Lung (tissue), 12 donors: Measurements from ENCODE around the gene EHD3. TPM values are rescaled to one million over a fixed set of nuclear protein-coding genes. Genes with fewer than 3 reads are reported as not detected.

Source experiments
- ATAC-seq: fragments of 200-7000 bp; cut with Tn5 transposase; one replicate; pipeline ENCODE4 v1.9.1; 2020; ENCODE audit warnings: moderate number of reproducible peaks; ENCODE audit not compliant: insufficient read depth, low FRiP score
- DNase-seq, 3 donors: peaks; one replicate each; pipeline ENCODE4 v3.0.0-alpha.2; 2013 to 2017
- H3K27ac ChIP-seq, 2 donors: one replicate each; pipeline ENCODE4 v1.5.1; 2013; ENCODE audit warnings: mild to moderate bottlenecking in 2 of 2, moderate library complexity in 2 of 2, control low read depth in 1 of 2, inconsistent platforms in 1 of 2, low read depth in 1 of 2, low read length in 1 of 2
- H3K27me3 ChIP-seq, 3 donors: one replicate each; pipeline ENCODE4 v1.5.1; 2013; ENCODE audit warnings: low read length in 2 of 3; ENCODE audit not compliant: control insufficient read depth in 3 of 3, insufficient read depth in 3 of 3
- H3K36me3 ChIP-seq, 4 donors: one replicate each; pipeline ENCODE4 v1.5.1; 2013; ENCODE audit warnings: low read length in 4 of 4, mild to moderate bottlenecking in 1 of 4, moderate library complexity in 1 of 4; ENCODE audit not compliant: control insufficient read depth in 4 of 4, insufficient read depth in 4 of 4
- H3K4me1 ChIP-seq, 5 donors: one replicate each; pipeline ENCODE4 v1.5.1; 2013; ENCODE audit warnings: low read length in 5 of 5, mild to moderate bottlenecking in 2 of 5, moderate library complexity in 1 of 5; ENCODE audit not compliant: control insufficient read depth in 5 of 5, insufficient read depth in 5 of 5
- H3K4me3 ChIP-seq: one replicate; pipeline ENCODE4 v1.5.1; 2013; ENCODE audit warnings: mild to moderate bottlenecking, control low read depth, moderate library complexity
- H3K9ac ChIP-seq, 2 donors: one replicate each; pipeline ENCODE4 v1.5.1; 2013; ENCODE audit warnings: low read length in 2 of 2, control low read depth in 1 of 2; ENCODE audit not compliant: insufficient read depth in 1 of 2
- H3K9me3 ChIP-seq, 4 donors: one replicate each; pipeline ENCODE4 v1.5.1; 2013; ENCODE audit warnings: low read length in 3 of 4, mild to moderate bottlenecking in 1 of 4, moderate library complexity in 1 of 4; ENCODE audit not compliant: control insufficient read depth in 4 of 4, insufficient read depth in 3 of 4
- WGBS, 2 donors: extraction: QIAGEN DNeasy Blood & Tissue Kit; methylation state at CpG; one replicate each; pipeline ENCODE4 v1.1.7; 2013; 5-methylcytosine and 5-hydroxymethylcytosine counted together
- polyA plus RNA-seq, 2 donors: library from polyadenylated mRNA; stranded (reverse); fragments of 200-250 nt; gene quantifications; one replicate each; pipeline ENCODE4 v1.2.1, GENCODE V29; 2013
- total RNA-seq, 2 donors: library from RNA; depleted of rRNA in 1 of 2; stranded (reverse); fragments of >200 nt in 1 of 2; gene quantifications; one replicate each; pipeline ENCODE4 v1.2.1, GENCODE V29; 2014 to 2021
- TF ChIP-seq, protein P1 (sequence below): IDR thresholded peaks from 2 replicates; pipeline ENCODE4 v1.5.1; 2012; ENCODE audit warnings: mild to moderate bottlenecking; ENCODE audit errors: control extremely low read depth, extremely low read depth
- donor health status: control.
- donor health status: control.
- donor health status: Bipolar disorder and iron deficiency.
- donor health status: healthy.
- donor health status: DM: yes; HTN: yes; CAD: no.

Gene EHD3
- total and polyA plus RNA-seq, 4 donors = 1.5 to 9.5 (median 5.1) TPM

DNA sequence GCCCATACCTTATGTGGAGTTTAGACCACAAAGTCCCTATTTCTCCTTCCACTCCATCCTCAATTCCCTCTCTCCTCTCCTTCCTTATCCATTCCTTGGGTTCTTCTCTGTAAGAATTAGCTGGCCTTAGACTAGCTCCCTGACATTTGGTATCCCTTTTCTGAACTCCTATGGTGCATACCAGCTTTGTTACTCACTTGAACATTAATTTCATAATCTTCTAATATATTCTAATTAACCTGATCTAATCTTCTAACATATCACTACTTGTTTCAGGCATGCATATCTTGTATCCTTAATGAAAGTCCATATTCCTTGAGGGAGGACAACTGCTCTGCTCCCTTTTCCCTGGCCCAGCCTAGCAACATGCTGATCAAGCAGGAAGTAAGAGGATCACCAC lies 66.4 kb downstream of the EHD3 start:
- peaks cover 0 to 32% (median 14%) of the 10 kb centered on the region in 5 donors for H3K4me1 ChIP-seq
- no peak overlapping the region for H3K9ac ChIP-seq
- H3K27me3 ChIP-seq = no peaks in the 10 kb centered on the region
- H3K4me3 ChIP-seq = no peak overlapping the region
- DNase-seq = no peak
- TF ChIP-seq, protein P1, sequence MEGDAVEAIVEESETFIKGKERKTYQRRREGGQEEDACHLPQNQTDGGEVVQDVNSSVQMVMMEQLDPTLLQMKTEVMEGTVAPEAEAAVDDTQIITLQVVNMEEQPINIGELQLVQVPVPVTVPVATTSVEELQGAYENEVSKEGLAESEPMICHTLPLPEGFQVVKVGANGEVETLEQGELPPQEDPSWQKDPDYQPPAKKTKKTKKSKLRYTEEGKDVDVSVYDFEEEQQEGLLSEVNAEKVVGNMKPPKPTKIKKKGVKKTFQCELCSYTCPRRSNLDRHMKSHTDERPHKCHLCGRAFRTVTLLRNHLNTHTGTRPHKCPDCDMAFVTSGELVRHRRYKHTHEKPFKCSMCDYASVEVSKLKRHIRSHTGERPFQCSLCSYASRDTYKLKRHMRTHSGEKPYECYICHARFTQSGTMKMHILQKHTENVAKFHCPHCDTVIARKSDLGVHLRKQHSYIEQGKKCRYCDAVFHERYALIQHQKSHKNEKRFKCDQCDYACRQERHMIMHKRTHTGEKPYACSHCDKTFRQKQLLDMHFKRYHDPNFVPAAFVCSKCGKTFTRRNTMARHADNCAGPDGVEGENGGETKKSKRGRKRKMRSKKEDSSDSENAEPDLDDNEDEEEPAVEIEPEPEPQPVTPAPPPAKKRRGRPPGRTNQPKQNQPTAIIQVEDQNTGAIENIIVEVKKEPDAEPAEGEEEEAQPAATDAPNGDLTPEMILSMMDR = no peak
- no peak overlapping the region for H3K27ac ChIP-seq
- H3K36me3 ChIP-seq = no peaks in the 10 kb centered on the region
- no peaks in the 10 kb centered on the region for H3K9me3 ChIP-seq
- ATAC-seq = no peak

DNA sequence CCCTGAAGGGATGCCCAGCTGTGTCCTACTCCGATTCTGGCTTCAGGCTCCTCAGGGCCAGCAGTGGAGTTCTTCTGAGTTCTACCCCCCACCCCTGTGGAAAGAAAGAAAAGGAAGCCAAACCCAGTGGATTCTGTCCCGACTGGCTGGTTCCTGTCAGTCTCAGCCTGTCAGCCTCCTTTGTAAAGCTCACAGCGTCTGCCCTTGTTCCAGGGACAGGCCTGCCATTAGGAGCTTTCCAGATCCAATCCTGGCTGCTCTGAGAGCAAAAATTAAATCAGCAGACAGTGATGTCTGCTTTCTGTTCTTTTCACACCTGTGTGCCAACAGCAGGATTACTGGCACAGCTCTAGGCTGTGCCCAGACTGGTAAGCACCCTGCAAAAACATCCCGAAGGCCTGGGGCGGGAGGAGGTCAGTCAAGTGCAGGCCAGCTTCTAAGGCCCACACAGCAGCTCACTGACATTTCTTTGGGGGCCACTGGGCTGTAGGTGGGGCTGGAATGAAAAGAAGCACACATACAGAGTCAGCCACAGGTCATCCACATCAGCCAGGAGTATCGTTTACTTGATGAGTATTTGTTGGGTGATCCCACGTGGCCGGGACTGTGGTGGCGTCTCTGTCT lies 69.1 kb downstream of the EHD3 start:
- WGBS, 2 donors = 76 to 78% methylated on average over 9 of the region's 9 CpGs
- Histone ChIP-seq H3K27ac (peak overlapping the region in 1 of 2 donors; percentile 61), H3K36me3 (no peaks in the 10 kb centered on the region), H3K9me3 (no peaks in the 10 kb centered on the region), H3K4me3 (no peak overlapping the region), H3K4me1 (peaks cover 0 to 21% (median 3%) of the 10 kb centered on the region in 5 donors), H3K27me3 (no peaks in the 10 kb centered on the region), H3K9ac (no peak overlapping the region)
- peak; percentile 85 to 95 (median 91) for DNase-seq
- TF ChIP-seq, protein P1 = no peak
- no peak for ATAC-seq

DNA sequence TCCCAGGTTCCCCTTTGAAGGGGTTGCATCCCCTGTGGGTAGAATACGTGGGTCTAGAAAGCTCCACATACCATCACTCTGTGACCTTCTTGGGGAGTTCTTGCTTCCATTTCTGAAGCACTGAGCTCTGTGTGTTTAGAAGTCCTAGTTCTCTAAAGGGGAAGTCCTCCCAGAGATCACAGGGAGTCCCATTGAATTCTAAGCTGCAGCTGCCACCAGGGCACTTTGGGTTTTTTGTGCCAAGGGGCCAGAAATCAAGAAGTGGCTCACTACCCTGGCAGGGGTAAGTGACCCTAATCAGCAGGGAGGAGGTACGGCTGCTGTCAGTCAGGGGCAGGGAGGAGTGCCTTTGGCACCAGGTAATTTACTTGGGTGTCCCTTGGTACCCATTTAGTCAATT lies 70.9 kb downstream of the EHD3 start:
- Histone ChIP-seq H3K27ac (no peak overlapping the region), H3K4me1 (peaks cover 0 to 21% (median 3%) of the 10 kb centered on the region in 5 donors), H3K27me3 (no peaks in the 10 kb centered on the region), H3K4me3 (no peak overlapping the region), H3K36me3 (no peaks in the 10 kb centered on the region), H3K9me3 (peaks cover 0 to 3% (median 0%) of the 10 kb centered on the region in 4 donors), H3K9ac (no peak overlapping the region)
- no peak for ATAC-seq
- WGBS, 2 donors = 80 to 87% methylated on average over 2 of the region's 2 CpGs
- TF ChIP-seq, protein P1 = no peak
- no peak for DNase-seq

DNA sequence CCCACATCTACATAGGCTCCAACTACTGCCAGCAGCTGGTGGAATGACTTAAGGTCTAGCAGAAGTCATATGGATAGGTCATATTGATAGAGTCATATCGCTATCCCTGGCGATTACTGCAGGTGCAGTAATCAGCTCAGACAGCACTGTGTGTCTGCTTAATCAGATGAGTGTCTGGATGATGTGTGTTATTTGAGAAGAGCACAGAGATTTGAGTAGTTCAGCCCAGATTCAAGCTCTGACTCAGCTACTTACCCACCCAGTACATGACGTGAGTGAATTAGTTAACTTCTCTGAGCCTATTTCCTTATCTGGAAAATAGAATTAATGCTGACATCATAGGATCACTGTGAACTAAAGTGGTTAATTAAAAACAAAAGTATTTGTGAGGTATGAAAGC lies 78.9 kb downstream of the EHD3 start:
- 89 to 91% methylated on average over 3 of the region's 3 CpGs for WGBS, 2 donors

More for the DNA sequence above, 78.9 kb downstream of the EHD3 start:
- TF ChIP-seq, protein P1 = no peak
- H3K27ac ChIP-seq = no peak overlapping the region
- ATAC-seq (no peak), DNase-seq (no peak)
- no peaks in the 10 kb centered on the region for H3K27me3 ChIP-seq
- no peak overlapping the region for H3K4me3 ChIP-seq
- H3K9me3 ChIP-seq = peaks cover 0 to 3% (median 0%) of the 10 kb centered on the region in 4 donors
- no peak overlapping the region for H3K9ac ChIP-seq
- peaks cover 0 to 3% (median 0%) of the 10 kb centered on the region in 5 donors for H3K4me1 ChIP-seq
- no peaks in the 10 kb centered on the region for H3K36me3 ChIP-seq
